GM18907 (cell line): ENCODE results near the gene CNGA1.
A peak's percentile ranks its signal among the peaks of the same experiment; 100 is the strongest.
"Not testable (repeated sequence)": the region's sequence is repeated elsewhere in the genome, so short reads cannot be mapped to it uniquely, and the experiment has no call there.

Source experiments
- ATAC-seq: cut with Tn5 transposase; IDR thresholded peaks from one replicate; pipeline ENCODE4 v1.9.1; 2021; ENCODE audit warnings: mild to moderate bottlenecking, moderate library complexity; ENCODE audit not compliant: unreplicated experiment

Gene CNGA1

DNA sequence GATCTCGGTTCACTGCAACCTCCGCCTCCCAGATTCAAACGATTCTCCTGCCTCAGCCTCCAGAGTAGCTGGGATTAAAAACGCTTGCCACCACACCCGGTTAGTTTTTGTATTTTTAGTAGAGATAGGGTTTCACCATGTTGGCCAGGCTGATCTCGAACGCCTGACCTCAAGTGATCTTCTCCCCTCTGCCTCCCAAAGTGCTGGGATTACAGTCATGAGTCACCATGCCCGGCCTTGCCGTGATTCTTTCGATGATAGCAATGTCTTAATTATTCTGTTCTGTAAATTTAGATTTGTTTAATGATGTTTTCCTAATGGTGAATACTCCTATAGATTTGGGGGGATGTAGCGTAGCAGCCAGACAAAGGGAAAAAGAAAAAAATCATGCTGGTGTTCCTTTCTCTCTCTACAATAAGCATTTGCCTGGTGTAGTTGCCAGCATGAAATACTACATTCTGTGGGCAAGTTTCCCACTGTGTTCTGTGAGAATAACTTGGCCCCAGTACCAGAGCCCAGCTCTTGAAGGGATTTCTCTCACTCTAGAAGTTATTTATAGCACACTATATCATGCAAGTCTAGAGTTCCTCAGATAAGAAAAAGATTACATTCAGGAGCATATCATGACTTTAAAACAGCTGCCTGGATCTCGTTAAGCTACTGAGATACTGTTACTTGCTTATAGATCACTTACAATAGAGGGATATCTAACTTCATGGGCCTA lies 15.5 kb upstream of the CNGA1 start:
- ATAC-seq: no peak

DNA sequence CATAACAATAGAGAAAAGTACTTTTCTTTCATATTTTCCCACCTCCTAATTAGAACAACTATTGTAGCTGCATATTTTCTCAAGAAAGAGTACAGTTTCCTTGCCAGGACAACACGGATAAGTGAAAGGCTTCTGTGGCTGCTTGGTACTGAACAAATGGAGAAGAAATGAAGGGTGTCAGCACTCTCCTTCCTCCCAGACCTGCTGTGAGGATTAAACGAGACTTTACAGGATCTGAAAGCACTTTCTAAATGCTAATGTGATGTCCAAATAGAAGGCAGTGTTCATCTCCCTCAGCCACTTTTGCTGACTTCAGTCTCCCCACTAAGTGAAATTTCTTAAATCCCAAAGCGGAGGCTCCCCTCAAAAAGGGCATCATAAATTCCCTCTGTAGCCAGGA lies 14.0 kb upstream of the CNGA1 start:
- no peak for ATAC-seq

- ATAC-seq: no peak
These were observed 12.2 kb upstream of the CNGA1 start for GRCh38 chr4:48028696-48029095.

GRCh38 chr4:48027653-48028052 lies 11.2 kb upstream of the CNGA1 start:
- ATAC-seq: peak; percentile 85

DNA sequence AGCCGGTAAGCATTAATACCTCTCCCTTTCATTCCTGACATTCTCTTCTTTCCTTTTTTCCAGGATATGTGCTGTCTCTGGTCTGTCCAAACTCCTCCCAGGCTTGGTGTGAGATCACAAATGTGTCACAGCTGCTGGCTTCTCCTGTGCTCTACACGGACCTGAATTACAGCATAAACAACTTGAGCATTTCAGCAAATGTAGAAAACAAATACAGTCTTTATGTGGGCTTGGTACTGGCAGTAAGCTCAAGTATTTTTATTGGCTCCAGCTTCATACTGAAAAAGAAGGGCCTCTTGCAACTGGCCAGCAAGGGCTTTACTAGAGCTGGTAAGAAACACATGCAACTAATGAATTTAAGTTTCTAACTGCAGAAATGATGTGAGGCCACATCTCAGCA lies 8.5 kb upstream of the CNGA1 start:
- ATAC-seq: no peak

- no peak for ATAC-seq
These were observed 8.0 kb upstream of the CNGA1 start for GRCh38 chr4:48024522-48024921.

GRCh38 chr4:48022192-48022799 lies 5.8 kb upstream of the CNGA1 start:
- no peak for ATAC-seq

GRCh38 chr4:48021100-48021499 lies 4.6 kb upstream of the CNGA1 start:
- no peak for ATAC-seq

DNA sequence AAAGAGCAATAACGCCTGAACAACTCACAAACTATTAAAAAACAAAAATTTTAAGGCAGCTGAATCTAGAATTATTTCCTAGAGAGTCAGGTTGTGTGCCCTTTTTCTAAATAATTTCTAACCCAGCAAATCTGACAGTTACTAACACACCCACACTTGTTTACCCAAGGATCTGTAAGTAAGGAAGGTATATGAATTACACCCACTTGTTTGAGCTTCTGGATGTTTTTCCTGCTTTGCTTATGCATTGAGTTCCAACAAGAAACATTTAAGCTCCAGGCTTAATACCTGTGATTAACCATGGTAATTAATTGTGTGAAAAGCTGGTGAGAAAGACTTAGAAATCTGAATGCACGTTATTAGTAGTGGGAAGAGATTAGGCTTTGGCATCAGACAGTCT lies 1.6 kb upstream of the CNGA1 start:
- ATAC-seq: no peak

GRCh38 chr4:48017108-48017571 lies 659 bp upstream of the CNGA1 start:
- peak; percentile 11 for ATAC-seq

GRCh38 chr4:48015678-48016077 lies 803 bp downstream of the CNGA1 start:
- ATAC-seq: no peak

GRCh38 chr4:48015216-48015615 lies 1.3 kb downstream of the CNGA1 start:
- ATAC-seq: no peak

- no peak for ATAC-seq
These were observed 3.7 kb downstream of the CNGA1 start for GRCh38 chr4:48012824-48013223.

- ATAC-seq: no peak
These were observed 4.8 kb downstream of the CNGA1 start for GRCh38 chr4:48011722-48012121.

DNA sequence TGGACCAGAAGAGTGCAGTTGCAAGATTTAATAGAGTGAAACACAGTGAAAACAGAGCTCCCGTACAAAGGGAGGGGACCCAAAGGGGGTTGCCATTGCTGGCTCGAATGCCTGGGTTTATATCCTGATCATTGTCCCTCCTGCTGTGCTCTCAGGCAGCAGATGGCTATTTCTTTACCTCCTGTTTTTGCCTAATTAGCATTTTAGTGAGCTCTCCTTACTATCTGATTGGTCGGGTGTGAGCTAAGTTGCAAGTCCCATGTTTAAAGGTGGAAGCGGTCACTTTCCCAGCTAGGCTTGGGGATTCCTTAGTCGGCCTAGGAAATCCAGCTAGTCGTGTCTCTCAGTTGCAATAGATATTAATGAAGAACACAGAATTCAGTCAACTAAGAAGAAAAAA lies 5.6 kb downstream of the CNGA1 start:
- not testable (repeated sequence) for ATAC-seq

- ATAC-seq: no peak
These were observed 8.4 kb downstream of the CNGA1 start for GRCh38 chr4:48008021-48008596.

- no peak for ATAC-seq
These were observed 10.7 kb downstream of the CNGA1 start for GRCh38 chr4:48005781-48006180.

- not testable (repeated sequence) for ATAC-seq
These were observed 12.9 kb downstream of the CNGA1 start for GRCh38 chr4:48003568-48003967.

GRCh38 chr4:48002267-48002666 lies 14.2 kb downstream of the CNGA1 start:
- ATAC-seq: no peak

DNA sequence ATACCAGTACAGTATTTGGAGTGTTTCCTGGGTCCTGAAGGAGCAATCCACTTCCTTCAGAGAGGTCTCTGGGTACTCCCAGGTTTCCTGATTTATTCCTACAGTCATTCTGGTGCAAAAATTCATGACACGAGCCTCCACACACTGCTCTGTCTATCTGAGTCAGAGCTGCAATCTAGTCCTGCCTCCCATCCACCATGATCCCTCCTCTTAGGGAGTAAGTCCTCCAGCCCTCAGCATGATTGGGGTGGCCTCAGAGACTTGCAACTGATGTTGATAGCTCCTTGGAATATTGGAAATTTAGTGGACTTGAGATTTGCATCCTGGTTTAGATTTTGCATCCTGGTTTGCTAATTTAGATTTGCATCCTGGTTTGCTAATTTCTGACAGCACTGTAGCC lies 20.5 kb downstream of the CNGA1 start:
- ATAC-seq: no peak

- ATAC-seq: not testable (repeated sequence)
These were observed 24.0 kb downstream of the CNGA1 start for GRCh38 chr4:47992475-47992874.

DNA sequence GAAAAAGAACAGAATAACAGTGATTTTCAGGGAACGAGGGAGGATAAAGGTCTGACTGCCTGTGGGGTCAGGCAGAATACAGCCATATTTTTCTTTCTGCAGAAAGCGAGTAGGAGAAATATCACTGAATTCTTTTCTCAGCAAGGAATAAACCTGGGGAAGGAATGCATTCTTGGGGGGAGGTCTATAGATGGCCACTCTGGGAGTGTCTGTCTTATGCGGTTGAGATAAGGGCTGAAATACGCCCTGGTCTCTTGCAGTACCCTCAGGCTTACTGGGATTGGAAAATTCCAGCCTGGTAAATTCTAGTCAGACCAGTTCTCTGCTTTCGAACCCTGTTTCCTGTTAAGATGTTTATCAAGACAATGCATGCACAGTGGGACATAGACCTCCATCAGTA lies 26.3 kb downstream of the CNGA1 start:
- no peak for ATAC-seq
